H1 (cell line): ENCODE measurements around the gene DCAF6.

Experiments
- BCL11A ChIP-seq, 2 experiments: IDR thresholded peaks; one replicate each; pipeline ENCODE4 v1.6.1; 2011; ENCODE audit warnings: low read depth in 2 of 2, low read length in 2 of 2, mild to moderate bottlenecking in 2 of 2
- CHD2 ChIP-seq: IDR thresholded peaks from 2 replicates; pipeline ENCODE4 v1.6.1; 2012; ENCODE audit warnings: low read length, improper control_type of control experiment
- EGR1 ChIP-seq: IDR thresholded peaks from 2 replicates; pipeline ENCODE4 v1.6.1; 2011; ENCODE audit warnings: low read depth, low read length, borderline replicate concordance
- POLR2AphosphoS5 ChIP-seq: IDR thresholded peaks from 2 replicates; pipeline ENCODE4 v1.6.1; 2011; ENCODE audit warnings: low read depth, low read length
- SIN3A ChIP-seq, 2 experiments: IDR thresholded peaks in 1 of 2; conservative IDR thresholded peaks in 1 of 2; 2 replicates each; pipeline ENCODE4 v1.6.1; 2011 to 2012; ENCODE audit warnings: low read length in 2 of 2, improper control_type of control experiment in 1 of 2, low read depth in 1 of 2, mild to moderate bottlenecking in 1 of 2
- TAF1 ChIP-seq: IDR thresholded peaks from 2 replicates; pipeline ENCODE4 v1.6.1; 2011; ENCODE audit warnings: mild to moderate bottlenecking, low read depth, low read length
- TBP ChIP-seq: IDR thresholded peaks from 2 replicates; pipeline ENCODE4 v1.6.1; 2011; ENCODE audit warnings: low read depth, low read length, improper control_type of control experiment
- TEAD4 ChIP-seq: IDR thresholded peaks from 2 replicates; pipeline ENCODE4 v1.6.1; 2012; ENCODE audit warnings: low read depth, low read length, inconsistent platforms, mixed read lengths
- YY1 ChIP-seq: IDR thresholded peaks from 2 replicates; pipeline ENCODE4 v1.6.1; 2011; ENCODE audit warnings: low read depth, mild to moderate bottlenecking, low read length
- TF ChIP-seq, protein P1 (sequence below), 3 experiments: IDR thresholded peaks; 1 replicate in 2 of 3; 2 replicates in 1 of 3; pipeline versions ENCODE4 v1.5.1 to v1.6.1; 2011; ENCODE audit warnings: low read length in 3 of 3, mild to moderate bottlenecking in 3 of 3, inconsistent platforms in 2 of 3, low read depth in 1 of 3, moderate library complexity in 1 of 3; ENCODE audit not compliant: insufficient read depth in 1 of 3; ENCODE audit errors: control extremely low read depth in 1 of 3

DNA sequence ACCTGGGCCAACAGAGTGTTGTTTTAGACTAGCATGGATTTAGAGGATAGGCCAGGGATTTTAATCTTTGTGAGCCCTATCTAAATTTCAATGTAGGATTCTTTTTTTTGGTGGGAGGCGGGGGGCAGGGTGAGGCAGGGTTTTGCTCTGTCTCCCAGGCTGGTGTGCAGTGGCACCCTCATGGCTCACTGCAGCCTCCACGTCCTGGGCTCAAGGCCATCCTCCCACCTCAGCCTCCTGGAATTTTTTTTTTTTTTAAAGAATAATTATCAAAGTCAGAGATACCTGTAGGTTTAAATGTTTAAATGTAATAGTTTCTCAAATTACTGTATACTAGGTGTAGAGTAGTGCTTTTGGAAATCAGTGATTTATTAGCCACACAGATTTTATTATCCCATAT lies 3.8 kb downstream of the DCAF6 start:
- TF ChIP-seq, protein P1, sequence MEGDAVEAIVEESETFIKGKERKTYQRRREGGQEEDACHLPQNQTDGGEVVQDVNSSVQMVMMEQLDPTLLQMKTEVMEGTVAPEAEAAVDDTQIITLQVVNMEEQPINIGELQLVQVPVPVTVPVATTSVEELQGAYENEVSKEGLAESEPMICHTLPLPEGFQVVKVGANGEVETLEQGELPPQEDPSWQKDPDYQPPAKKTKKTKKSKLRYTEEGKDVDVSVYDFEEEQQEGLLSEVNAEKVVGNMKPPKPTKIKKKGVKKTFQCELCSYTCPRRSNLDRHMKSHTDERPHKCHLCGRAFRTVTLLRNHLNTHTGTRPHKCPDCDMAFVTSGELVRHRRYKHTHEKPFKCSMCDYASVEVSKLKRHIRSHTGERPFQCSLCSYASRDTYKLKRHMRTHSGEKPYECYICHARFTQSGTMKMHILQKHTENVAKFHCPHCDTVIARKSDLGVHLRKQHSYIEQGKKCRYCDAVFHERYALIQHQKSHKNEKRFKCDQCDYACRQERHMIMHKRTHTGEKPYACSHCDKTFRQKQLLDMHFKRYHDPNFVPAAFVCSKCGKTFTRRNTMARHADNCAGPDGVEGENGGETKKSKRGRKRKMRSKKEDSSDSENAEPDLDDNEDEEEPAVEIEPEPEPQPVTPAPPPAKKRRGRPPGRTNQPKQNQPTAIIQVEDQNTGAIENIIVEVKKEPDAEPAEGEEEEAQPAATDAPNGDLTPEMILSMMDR (IDR thresholded peaks at IDR 0.05; ENCODE audit: control extremely low read depth in 1 of 3, insufficient read depth in 1 of 3, low read depth in 1 of 3, low read length in 3 of 3), result no peak
- TF ChIP-seq CHD2 (no peak), POLR2AphosphoS5 (no peak), TAF1 (no peak), YY1 (no peak), TEAD4 (no peak), BCL11A (IDR thresholded peaks at IDR 0.05; ENCODE audit: low read depth in 2 of 2, low read length in 2 of 2) (no peak), SIN3A (conservative IDR thresholded peaks at IDR 0.05 in 1 of 2, IDR thresholded peaks at IDR 0.05 in 1 of 2; ENCODE audit: low read depth in 1 of 2, low read length in 2 of 2) (no peak), TBP (no peak), EGR1 (no peak)
